GM19438 (cell line): ENCODE results near the gene HDAC4.

Experiments
- ATAC-seq: cut with Tn5 transposase; IDR thresholded peaks from one replicate; pipeline ENCODE4 v1.9.1; 2021; ENCODE audit warnings: low read depth; ENCODE audit not compliant: unreplicated experiment

Gene HDAC4

GRCh38 chr2:239273280-239274234, 127.3 kb downstream of the HDAC4 start:
- no peak for ATAC-seq

- no peak for ATAC-seq
These were observed 128.2 kb downstream of the HDAC4 start for GRCh38 chr2:239272626-239273025.

GRCh38 chr2:239271882-239272281, 128.9 kb downstream of the HDAC4 start:
- ATAC-seq: no peak

- ATAC-seq: no peak
These were observed 129.3 kb downstream of the HDAC4 start for GRCh38 chr2:239271471-239271870.

GRCh38 chr2:239269916-239270315, 130.9 kb downstream of the HDAC4 start:
- ATAC-seq: no peak

- no peak for ATAC-seq
These were observed 131.5 kb downstream of the HDAC4 start for GRCh38 chr2:239269173-239269885.

- ATAC-seq: no peak
These were observed 132.3 kb downstream of the HDAC4 start for GRCh38 chr2:239268549-239268948.

GRCh38 chr2:239268082-239268481, 132.7 kb downstream of the HDAC4 start:
- no peak for ATAC-seq

- ATAC-seq: peak; percentile 86
These were observed 133.4 kb downstream of the HDAC4 start for GRCh38 chr2:239267288-239267951.

- ATAC-seq: peak; percentile 13
These were observed 134.0 kb downstream of the HDAC4 start for GRCh38 chr2:239266779-239267287.

- no peak for ATAC-seq
These were observed 134.4 kb downstream of the HDAC4 start for GRCh38 chr2:239266434-239266766.

- ATAC-seq: no peak
These were observed 135.0 kb downstream of the HDAC4 start for GRCh38 chr2:239265681-239266433.

GRCh38 chr2:239264838-239265651, 135.8 kb downstream of the HDAC4 start:
- no peak for ATAC-seq

GRCh38 chr2:239264492-239264837, 136.4 kb downstream of the HDAC4 start:
- ATAC-seq: no peak

GRCh38 chr2:239263669-239264491, 136.9 kb downstream of the HDAC4 start:
- no peak for ATAC-seq

GRCh38 chr2:239263231-239263630, 137.6 kb downstream of the HDAC4 start:
- no peak for ATAC-seq

GRCh38 chr2:239262484-239263230, 138.2 kb downstream of the HDAC4 start:
- ATAC-seq: no peak
